ENCODE results near the gene ZC3H4. TPM values are rescaled to one million over a fixed set of nuclear protein-coding genes. Genes with fewer than 3 reads are reported as not detected.

The ZC3H4 gene
- total and polyA plus RNA-seq, 2 of the 8 experiments (the other 6 are each of a cell fraction or from before 2014, with no cell fraction given), result 6.6 to 92.0 TPM

DNA sequence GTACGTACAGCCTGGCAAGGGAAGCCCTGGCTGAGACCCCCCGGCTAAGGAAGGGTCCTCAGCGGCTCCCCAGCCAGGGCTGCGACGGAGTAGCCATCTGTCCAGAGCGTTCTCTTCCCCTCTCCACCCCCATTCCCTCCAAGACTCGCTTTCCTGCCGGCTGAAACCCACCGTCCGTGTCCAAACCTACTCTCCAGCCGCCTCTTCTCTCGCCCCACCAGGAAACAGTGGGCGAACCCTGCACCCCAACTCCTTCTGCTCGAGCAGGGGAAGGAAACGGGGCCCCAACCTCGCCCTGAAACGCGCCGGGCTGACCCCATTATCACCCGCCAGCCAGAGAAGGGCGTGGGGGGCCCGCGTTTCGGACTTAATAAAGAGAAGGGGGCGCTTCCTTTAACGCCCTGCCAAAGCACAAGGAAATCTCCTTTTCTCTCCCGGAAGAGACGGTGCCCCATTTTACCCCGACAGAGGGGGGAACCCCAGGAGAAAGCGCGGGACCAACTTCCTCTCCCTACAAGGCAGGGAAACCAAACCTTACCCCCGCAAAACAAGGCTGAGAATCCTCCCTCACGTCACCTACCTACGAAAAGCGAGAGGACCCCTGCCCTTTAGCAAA is 2.5 kb downstream of the ZC3H4 start:
- Histone ChIP-seq H2AK5ac (ENCODE audit: low read depth, low read length) (peak overlapping the region; percentile 17), H3K56ac (replicated peaks; ENCODE audit: insufficient read length, low read depth, low read length) (peak overlapping the region; percentile 96), H2BK5ac (ENCODE audit: low read depth, low read length) (peak overlapping the region; percentile 95), H3K14ac (ENCODE audit: insufficient read length) (peak overlapping the region; percentile 70), H2BK15ac (ENCODE audit: low read length) (no peak overlapping the region), H3K9ac (replicated peaks in 1 of 4; ENCODE audit: extremely low read depth in 1 of 4, low read depth in 3 of 4, low read length in 3 of 4) (peak overlapping the region; percentile 94 to 99 (median 96)), H3K27ac (ENCODE audit: low read depth, low read length) (peak overlapping the region; percentile 99), H3K36me3 (ENCODE audit: control insufficient read depth in 2 of 4, insufficient read depth in 4 of 4, low read length in 3 of 4) (peaks cover 0 to 24% (median 2%) of the 10 kb centered on the region in 4 experiments; a peak in 4 of 8 replicates), H3K4me3 (ENCODE audit: extremely low read depth in 1 of 4, insufficient read depth in 2 of 4, low read depth in 3 of 4, low read length in 4 of 4) (peak overlapping the region; percentile 88 to 94 (median 90)), H4K8ac (ENCODE audit: extremely low read depth, insufficient read depth, low read length) (peak overlapping the region; percentile 66; the same call in 1 of the 2 replicates), H4K5ac (ENCODE audit: insufficient read length, low read depth, low read length) (peak overlapping the region; percentile 57), H3K4me2 (ENCODE audit: insufficient read depth in 1 of 2, low read depth in 2 of 2, low read length in 2 of 2) (peak overlapping the region; percentile 73 to 88), H3K79me1 (ENCODE audit: low read depth, low read length) (peaks cover 6% of the 10 kb centered on the region), H4K20me1 (replicated peaks in 1 of 2; ENCODE audit: control insufficient read depth in 1 of 2, insufficient read depth in 2 of 2, low read length in 2 of 2) (no peaks in the 10 kb centered on the region), H3K23ac (ENCODE audit: insufficient read length) (no peak overlapping the region), H2BK20ac (ENCODE audit: low read length) (no peak overlapping the region), H3K9me3 (ENCODE audit: insufficient read depth in 2 of 2, low read depth in 1 of 2, low read length in 1 of 2) (no peaks in the 10 kb centered on the region), H2AFZ (ENCODE audit: low read length) (no peak overlapping the region), H3K79me2 (ENCODE audit: control insufficient read depth in 1 of 2, insufficient read depth in 2 of 2, low read length in 2 of 2) (peaks cover 5 to 56% of the 10 kb centered on the region in 2 experiments), H3K18ac (ENCODE audit: extremely low read depth, low read length) (peak overlapping the region; percentile 90), H4K91ac (replicated peaks; ENCODE audit: insufficient read length, low read length) (peak overlapping the region; percentile 70), H3K4me1 (replicated peaks in 1 of 4; ENCODE audit: control insufficient read depth in 3 of 4, insufficient read depth in 4 of 4, low read length in 3 of 4) (peaks cover 4 to 20% (median 15%) of the 10 kb centered on the region in 4 experiments; a peak in 6 of 7 replicates), H2BK120ac (replicated peaks; ENCODE audit: low read depth, low read length) (peak overlapping the region; percentile 30), H3K27me3 (replicated peaks in 1 of 4; ENCODE audit: control insufficient read depth in 3 of 4, extremely low read depth in 1 of 4, insufficient read depth in 3 of 4, low read length in 3 of 4) (no peaks in the 10 kb centered on the region), H3K23me2 (ENCODE audit: low read depth, low read length) (peaks cover 12% of the 10 kb centered on the region), H2BK12ac (ENCODE audit: low read depth, low read length) (no peak overlapping the region; the same call in 1 of the 2 replicates), H3K4ac (replicated peaks; ENCODE audit: insufficient read length, low read depth, low read length) (peak overlapping the region; percentile 55)
- ChIA-PET POLR2A (ENCODE audit: partially characterized antibody) (interaction anchor here (0.7 to 12.2 kb wide), 12 partner anchors 8 to 319 kb away, joined by 3 to 209 read pairs (median 4); partner anchors contain the start of gene SAE1), CTCF (ENCODE audit: partially characterized antibody) (interaction anchor here (1.6 kb wide), 1 partner anchor 32 kb away, joined by 6 read pairs; no protein-coding TSS in a partner anchor)
- WGBS, 2 experiments (ENCODE audit: extremely low coverage in 1 of 2, insufficient coverage in 1 of 2, insufficient read length in 1 of 2, insufficient replicate concordance in 2 of 2, low coverage in 1 of 2, low lambda C conversion rate in 2 of 2, missing lambda C conversion rate in 1 of 2), result 1% methylated on average over 18 of the region's 35 CpGs; no CpG with 5 or more reads in 1 of the 2 experiments
- DNase-seq (ENCODE audit: low read depth in 1 of 2, low spot score in 2 of 2), result no peak
- FAIRE-seq, result no peak
- TF ChIP-seq RAD21 (IDR thresholded peaks at IDR 0.05 in 1 of 2, conservative IDR thresholded peaks at IDR 0.05 in 1 of 2; ENCODE audit: low read depth in 2 of 2, low read length in 2 of 2), result no peak
